ENCODE results near the gene ASB15. TPM values are rescaled to one million over a fixed set of nuclear protein-coding genes. Genes with fewer than 3 reads are reported as not detected.

Gene ASB15
- total RNA-seq, 4 donors from 2014 or later, result not detected

- peaks cover 0 to 7% (median 0%) of the 10 kb centered on the region in 4 donors for H3K27me3 ChIP-seq
- no peak for DNase-seq
- H3K36me3 ChIP-seq, result no peaks in the 10 kb centered on the region
- H3K9me3 ChIP-seq, result no peaks in the 10 kb centered on the region
- H3K4me1 ChIP-seq, result peaks cover 0 to under 1% (median 0%) of the 10 kb centered on the region in 3 donors
- no peak for TF ChIP-seq CTCF (IDR thresholded peaks at IDR 0.05)
- TF ChIP-seq POLR2A (IDR thresholded peaks at IDR 0.05), result no peak
- intact Hi-C loops (cut with DNase I), result no loop called here
- no peak overlapping the region for H3K27ac ChIP-seq
- H3K4me3 ChIP-seq, result no peak overlapping the region
- WGBS, 2 donors, result 54 to 63% methylated on average over 2 of the region's 2 CpGs
Measured at GRCh38 chr7:123650595-123650994, 49.0 kb downstream of the ASB15 start.

- intact Hi-C loops (cut with DNase I), result no loop called here
- H3K4me3 ChIP-seq, result no peak overlapping the region
- no peaks in the 10 kb centered on the region for H3K4me1 ChIP-seq
- TF ChIP-seq CTCF (IDR thresholded peaks at IDR 0.05) (no peak), POLR2A (IDR thresholded peaks at IDR 0.05) (no peak)
- H3K36me3 ChIP-seq, result no peaks in the 10 kb centered on the region
- no peak overlapping the region for H3K27ac ChIP-seq
- H3K27me3 ChIP-seq, result peaks cover 0 to 7% (median 0%) of the 10 kb centered on the region in 4 donors
- no peak for DNase-seq
- WGBS, 2 donors, result 87 to 96% methylated on average over 1 of the region's 1 CpG
- no peaks in the 10 kb centered on the region for H3K9me3 ChIP-seq
Measured at GRCh38 chr7:123652406-123652805, 50.8 kb downstream of the ASB15 start.

GRCh38 chr7:123653162-123653561 is 51.5 kb downstream of the ASB15 start:
- peaks cover 0 to 11% (median 0%) of the 10 kb centered on the region in 4 donors for H3K27me3 ChIP-seq
- no peak overlapping the region for H3K27ac ChIP-seq
- intact Hi-C loops (cut with DNase I), result no loop called here
- DNase-seq, result no peak
- H3K9me3 ChIP-seq, result no peaks in the 10 kb centered on the region
- no peak overlapping the region for H3K4me3 ChIP-seq
- no peaks in the 10 kb centered on the region for H3K4me1 ChIP-seq
- H3K36me3 ChIP-seq, result no peaks in the 10 kb centered on the region
- TF ChIP-seq CTCF (IDR thresholded peaks at IDR 0.05), result no peak
- TF ChIP-seq POLR2A (IDR thresholded peaks at IDR 0.05), result no peak
- WGBS, 2 donors, result 78 to 86% methylated on average over 6 of the region's 6 CpGs

GRCh38 chr7:123655614-123656013 is 54.0 kb downstream of the ASB15 start, which contains the start of gene LMOD2:
Gene LMOD2 (plus strand): TSS chr7:123655866. CDS start chr7:123655964, 98 bp downstream.
- intact Hi-C loops (cut with DNase I), result no loop called here
- Histone ChIP-seq H3K27ac (no peak within 1 kb of the TSS), H3K9me3 (no peaks in the 10 kb centered on the region), H3K4me1 (no peaks in the 10 kb centered on the region), H3K4me3 (no peak within 1 kb of the TSS), H3K27me3 (peaks cover 0 to 32% (median 0%) of the 10 kb centered on the region in 4 donors), H3K36me3 (no peaks in the 10 kb centered on the region)
- no peak for DNase-seq
- TF ChIP-seq CTCF (IDR thresholded peaks at IDR 0.05), result no peak
- TF ChIP-seq POLR2A (IDR thresholded peaks at IDR 0.05), result no peak
- 72 to 85% methylated on average over 2 to 5 of the region's 6 CpGs for WGBS, 2 donors

GRCh38 chr7:123656544-123657303 is 55.1 kb downstream of the ASB15 start:
- TF ChIP-seq CTCF (IDR thresholded peaks at IDR 0.05) (no peak), POLR2A (IDR thresholded peaks at IDR 0.05) (no peak)
- no peak overlapping the region for H3K4me3 ChIP-seq
- 80 to 83% methylated on average over 6 of the region's 6 CpGs for WGBS, 2 donors
- H3K9me3 ChIP-seq, result no peaks in the 10 kb centered on the region
- intact Hi-C loops (cut with DNase I), result no loop called here
- DNase-seq, result no peak
- H3K27ac ChIP-seq, result no peak overlapping the region
- peaks cover 0 to 33% (median 0%) of the 10 kb centered on the region in 4 donors for H3K27me3 ChIP-seq
- H3K36me3 ChIP-seq, result no peaks in the 10 kb centered on the region
- H3K4me1 ChIP-seq, result no peaks in the 10 kb centered on the region

Measured in esophagus squamous epithelium (tissue), 5 donors.